Psoas muscle (tissue), 8 donors: Measurements from ENCODE around the gene SCNN1B. TPM values are rescaled to one million over a fixed set of nuclear protein-coding genes. Genes with fewer than 3 reads are reported as not detected.

Experiments used
- ATAC-seq, 4 donors: fragments of 200-7000 bp; cut with Tn5 transposase; one replicate each; pipeline ENCODE4 v1.9.1; 2020; ENCODE audit warnings: moderate library complexity in 3 of 4, mild to moderate bottlenecking in 2 of 4
- DNase-seq, 2 donors: peaks; one replicate each; pipeline ENCODE4 v3.0.0-alpha.2; 2020
- H3K27ac ChIP-seq: fragments of 200-600 bp; one replicate; pipeline ENCODE4 v1.8.0; 2022
- H3K27me3 ChIP-seq, 3 donors: fragments of 200-600 bp in 1 of 3; one replicate each; pipeline versions ENCODE4 v1.6.1 to v1.8.0; 2013 to 2022; ENCODE audit warnings: low read length in 2 of 3, mild to moderate bottlenecking in 2 of 3, moderate library complexity in 1 of 3; ENCODE audit not compliant: insufficient read depth in 3 of 3
- H3K36me3 ChIP-seq, 2 donors: fragments of 200-600 bp in 1 of 2; one replicate each; pipeline versions ENCODE4 v1.6.1 to v1.8.0; 2013 to 2022; ENCODE audit warnings: low read depth in 1 of 2, mild to moderate bottlenecking in 1 of 2, moderate library complexity in 1 of 2; ENCODE audit not compliant: insufficient read depth in 1 of 2
- H3K4me1 ChIP-seq: fragments of 200-600 bp; one replicate; pipeline ENCODE4 v1.8.0; 2022
- H3K4me3 ChIP-seq: fragments of 200-600 bp; one replicate; pipeline ENCODE4 v1.8.0; 2022; ENCODE audit warnings: mild to moderate bottlenecking
- H3K9me3 ChIP-seq: fragments of 200-600 bp; one replicate; pipeline ENCODE4 v1.8.0; 2022
- WGBS, 3 donors: extraction: QIAGEN DNeasy Blood & Tissue Kit; methylation state at CpG; one replicate each; pipeline versions ENCODE4 v1.1.6 to v1.1.7; 2013; 5-methylcytosine and 5-hydroxymethylcytosine counted together
- intact Hi-C, 2 donors: fragments of 100-400 bp; cut with DNase I; formaldehyde crosslinking; loops; one replicate each; pipeline versions ENCODE4 v1.11.0 to v1.14.2; 2022
- polyA plus RNA-seq, 3 donors: library from polyadenylated mRNA; stranded (reverse); fragments of 200-250 nt; gene quantifications; one replicate each; pipeline ENCODE4 v1.2.3, GENCODE V29; 2013
- total RNA-seq, 4 donors: library from RNA; stranded (reverse); fragmentation: NEBNext Ultra II Directional in 2 of 4; extraction: Animal tissue kit (Norgen Biotek cat#: 25700) in 2 of 4; gene quantifications; one replicate each; pipeline versions ENCODE4 v1.2.1 to v1.2.4, GENCODE V29; 2021 to 2023
- TF ChIP-seq, protein P1 (sequence below): fragments of 200-600 bp; IDR thresholded peaks from one replicate; pipeline ENCODE4 v1.8.0; 2022; ENCODE audit warnings: antibody characterized with exemption
- donor health status: healthy with polysubstance abuse.
- donor health status: DM: no; HTN: no; CAD: no; lungs with moderate emphysema.
- donor health status: Bipolar disorder and iron deficiency.
- donor health status: healthy.
- donor health status: DM: yes; HTN: yes; CAD: no.
- donor health status: DM: no; HTN: no; CAD: no.
- donor health status: DM: no; HTN: no; CAD: no.
- donor health status: DM: yes; HTN: yes; CAD: no.

SCNN1B gene
- total and polyA plus RNA-seq, 7 donors = 0.10 to 0.76 (median 0.51) TPM

DNA sequence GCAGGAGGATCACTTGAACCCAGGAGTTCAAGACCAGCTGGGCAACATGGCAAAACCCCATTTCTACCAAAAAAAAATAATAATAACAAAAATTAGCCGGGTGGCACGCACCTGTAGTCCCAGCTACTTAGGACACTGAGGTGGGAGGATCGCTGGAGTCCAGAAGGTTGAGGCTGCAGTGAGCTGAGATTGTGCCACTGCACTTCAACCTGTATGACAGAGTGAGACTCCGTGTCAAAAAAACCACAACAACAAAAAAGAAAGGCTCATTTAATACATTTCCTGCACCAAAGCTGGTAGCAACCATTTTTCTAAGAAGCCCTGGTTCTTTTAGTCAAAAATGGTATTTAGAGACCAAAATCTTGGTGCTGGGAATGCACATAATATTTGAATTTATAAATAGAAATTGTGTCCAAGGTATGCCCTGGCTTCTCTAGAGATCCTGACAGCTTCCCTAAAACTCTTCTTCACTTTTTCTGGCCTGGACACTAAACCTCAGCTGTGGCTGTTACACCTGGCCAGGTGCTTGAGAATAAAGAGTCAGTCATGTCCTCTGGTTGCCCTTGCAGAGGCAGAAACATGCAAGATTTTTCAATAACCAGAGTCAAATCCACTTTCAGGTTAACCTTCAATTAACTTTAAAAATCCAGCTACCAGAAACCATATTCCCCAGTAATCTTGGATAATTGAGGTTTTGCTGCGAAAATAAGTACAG lies 35.9 kb downstream of the SCNN1B start:
- H3K9me3 ChIP-seq = no peaks in the 10 kb centered on the region
- WGBS, 3 donors = 91 to 93% (median 91%) methylated on average over 5 of the region's 5 CpGs
- TF ChIP-seq, protein P1, sequence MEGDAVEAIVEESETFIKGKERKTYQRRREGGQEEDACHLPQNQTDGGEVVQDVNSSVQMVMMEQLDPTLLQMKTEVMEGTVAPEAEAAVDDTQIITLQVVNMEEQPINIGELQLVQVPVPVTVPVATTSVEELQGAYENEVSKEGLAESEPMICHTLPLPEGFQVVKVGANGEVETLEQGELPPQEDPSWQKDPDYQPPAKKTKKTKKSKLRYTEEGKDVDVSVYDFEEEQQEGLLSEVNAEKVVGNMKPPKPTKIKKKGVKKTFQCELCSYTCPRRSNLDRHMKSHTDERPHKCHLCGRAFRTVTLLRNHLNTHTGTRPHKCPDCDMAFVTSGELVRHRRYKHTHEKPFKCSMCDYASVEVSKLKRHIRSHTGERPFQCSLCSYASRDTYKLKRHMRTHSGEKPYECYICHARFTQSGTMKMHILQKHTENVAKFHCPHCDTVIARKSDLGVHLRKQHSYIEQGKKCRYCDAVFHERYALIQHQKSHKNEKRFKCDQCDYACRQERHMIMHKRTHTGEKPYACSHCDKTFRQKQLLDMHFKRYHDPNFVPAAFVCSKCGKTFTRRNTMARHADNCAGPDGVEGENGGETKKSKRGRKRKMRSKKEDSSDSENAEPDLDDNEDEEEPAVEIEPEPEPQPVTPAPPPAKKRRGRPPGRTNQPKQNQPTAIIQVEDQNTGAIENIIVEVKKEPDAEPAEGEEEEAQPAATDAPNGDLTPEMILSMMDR = no peak
- H3K27me3 ChIP-seq = peaks cover 0 to 5% (median 0%) of the 10 kb centered on the region in 3 donors
- ATAC-seq (no peak), DNase-seq (no peak)
- intact Hi-C loops = no loop called here
- no peak overlapping the region for H3K27ac ChIP-seq
- H3K36me3 ChIP-seq = no peaks in the 10 kb centered on the region
- no peaks in the 10 kb centered on the region for H3K4me1 ChIP-seq
- no peak overlapping the region for H3K4me3 ChIP-seq

- H3K36me3 ChIP-seq = no peaks in the 10 kb centered on the region
Measured at GRCh38 chr16:23339787-23340186, 37.7 kb downstream of the SCNN1B start.

GRCh38 chr16:23342083-23342640 lies 40.1 kb downstream of the SCNN1B start:
- ATAC-seq (no peak), DNase-seq (no peak)
- intact Hi-C loops = no loop called here
- WGBS, 3 donors = 54 to 64% (median 60%) methylated on average over 5 of the region's 5 CpGs
- no peaks in the 10 kb centered on the region for H3K27me3 ChIP-seq
- TF ChIP-seq, protein P1 = no peak
- H3K9me3 ChIP-seq = no peaks in the 10 kb centered on the region
- H3K4me3 ChIP-seq = no peak overlapping the region
- H3K27ac ChIP-seq = no peak overlapping the region
- no peaks in the 10 kb centered on the region for H3K4me1 ChIP-seq
- H3K36me3 ChIP-seq = no peaks in the 10 kb centered on the region

More at GRCh38 chr16:23339787-23340186, 37.7 kb downstream of the SCNN1B start:
- Histone ChIP-seq H3K27me3 (peaks cover 0 to 5% (median 0%) of the 10 kb centered on the region in 3 donors), H3K27ac (no peak overlapping the region), H3K4me1 (no peaks in the 10 kb centered on the region), H3K4me3 (no peak overlapping the region), H3K9me3 (no peaks in the 10 kb centered on the region)
- TF ChIP-seq, protein P1 = no peak
- DNase-seq (no peak), ATAC-seq (no peak)
- WGBS, 3 donors = 82 to 91% (median 87%) methylated on average over 3 of the region's 3 CpGs
- intact Hi-C loops = no loop called here

- no peak overlapping the region for H3K27ac ChIP-seq
- no peak for DNase-seq
- H3K27me3 ChIP-seq = no peaks in the 10 kb centered on the region
- intact Hi-C loops = no loop called here
- no peaks in the 10 kb centered on the region for H3K9me3 ChIP-seq
- no peaks in the 10 kb centered on the region for H3K4me1 ChIP-seq
- H3K36me3 ChIP-seq = no peaks in the 10 kb centered on the region
- WGBS, 3 donors = 58 to 62% (median 60%) methylated on average over 5 of the region's 5 CpGs
- ATAC-seq = no peak
- TF ChIP-seq, protein P1 = no peak
- H3K4me3 ChIP-seq = no peak overlapping the region
Measured at GRCh38 chr16:23343643-23344612, 41.8 kb downstream of the SCNN1B start.
